H1 (cell line): Measurements from ENCODE around the gene SORD. TPM values are rescaled to one million over a fixed set of nuclear protein-coding genes. Genes with fewer than 3 reads are reported as not detected.
"Not testable (repeated sequence)": the region's sequence is repeated elsewhere in the genome, so short reads cannot be mapped to it uniquely, and the experiment has no call there.

ENCODE experiments used
- CTCF ChIA-PET: fragments of 300-600 bp; sonication (Branson Sonifier 250); formaldehyde crosslinking; loops from one replicate; lab custom pipeline; 2021; ENCODE audit not compliant: partially characterized antibody; lab: Charles Lee
- POLR2A ChIA-PET: fragments of 300-600 bp; sonication (Branson Sonifier 250); formaldehyde crosslinking; loops from one replicate; lab custom pipeline; 2021; ENCODE audit warnings: inconsistent platforms; ENCODE audit not compliant: partially characterized antibody; lab: Charles Lee
- DNase-seq, 2 experiments: peaks; one replicate each; pipeline versions ENCODE4 v3.0.0 to v3.0.0-alpha.2; 2010 to 2022; ENCODE audit warnings: low spot score in 2 of 2, low read depth in 1 of 2, mixed read lengths in 1 of 2
- FAIRE-seq: peaks from 2 replicates; lab custom pipeline; 2011; peaks lifted over from hg19 to GRCh38; lab: Jason Lieb, UNC
- H2AFZ ChIP-seq: 2 replicates; pipeline ENCODE4 v1.8.1; 2012; ENCODE audit warnings: low read length, inconsistent platforms
- H2AK5ac ChIP-seq: 2 replicates; pipeline ENCODE4 v1.6.1; 2013; ENCODE audit warnings: low read depth, low read length
- H2BK120ac ChIP-seq: replicated peaks from 2 replicates; pipeline ENCODE3; 2013; ENCODE audit warnings: low read depth, low read length, inconsistent platforms
- H2BK12ac ChIP-seq: 2 replicates; pipeline ENCODE4 v1.6.1; 2013; ENCODE audit warnings: low read depth, low read length
- H2BK15ac ChIP-seq: 2 replicates; pipeline ENCODE4 v1.6.1; 2013; ENCODE audit warnings: low read length
- H2BK20ac ChIP-seq: 2 replicates; pipeline ENCODE4 v1.6.1; 2013; ENCODE audit warnings: low read length
- H2BK5ac ChIP-seq: 2 replicates; pipeline ENCODE4 v1.6.1; 2013; ENCODE audit warnings: low read depth, low read length
- H3K14ac ChIP-seq: 2 replicates; pipeline ENCODE4 v1.6.1; 2013; ENCODE audit warnings: inconsistent platforms; ENCODE audit not compliant: insufficient read length
- H3K18ac ChIP-seq: 2 replicates; pipeline ENCODE4 v1.6.1; 2013; ENCODE audit warnings: low read length; ENCODE audit errors: extremely low read depth
- H3K23ac ChIP-seq: 2 replicates; pipeline ENCODE4 v1.6.1; 2013; ENCODE audit warnings: inconsistent platforms; ENCODE audit not compliant: insufficient read length
- H3K23me2 ChIP-seq: 2 replicates; pipeline ENCODE4 v1.6.1; 2013; ENCODE audit warnings: low read depth, low read length
- H3K27ac ChIP-seq: 2 replicates; pipeline ENCODE4 v1.6.1; 2011; ENCODE audit warnings: low read depth, low read length, inconsistent platforms
- H3K27me3 ChIP-seq, 4 experiments: replicated peaks in 1 of 4; 1 replicate in 1 of 4; 2 replicates in 3 of 4; pipeline versions ENCODE4 v1.6.1 to v1.8.1; 2011 to 2013; ENCODE audit warnings: low read length in 3 of 4, mild to moderate bottlenecking in 3 of 4, inconsistent platforms in 2 of 4, mixed read lengths in 2 of 4, moderate library complexity in 1 of 4; ENCODE audit not compliant: control insufficient read depth in 3 of 4, insufficient read depth in 3 of 4; ENCODE audit errors: extremely low read depth in 1 of 4
- H3K36me3 ChIP-seq, 4 experiments: 2 replicates each; pipeline versions ENCODE4 v1.6.1 to v1.8.1; 2011 to 2013; ENCODE audit warnings: mild to moderate bottlenecking in 4 of 4, low read length in 3 of 4, moderate library complexity in 2 of 4, control low read depth in 1 of 4, inconsistent platforms in 1 of 4; ENCODE audit not compliant: insufficient read depth in 4 of 4, control insufficient read depth in 2 of 4
- H3K4ac ChIP-seq: replicated peaks from 2 replicates; pipeline ENCODE3; 2013; ENCODE audit warnings: low read length, low read depth, mixed read lengths, inconsistent platforms; ENCODE audit not compliant: insufficient read length
- H3K4me1 ChIP-seq, 4 experiments: replicated peaks in 1 of 4; 1 replicate in 1 of 4; 2 replicates in 3 of 4; pipeline versions ENCODE4 v1.6.1 to v1.8.1; 2011 to 2013; ENCODE audit warnings: low read length in 3 of 4, inconsistent platforms in 2 of 4, mixed read lengths in 1 of 4; ENCODE audit not compliant: insufficient read depth in 4 of 4, control insufficient read depth in 3 of 4
- H3K4me2 ChIP-seq, 2 experiments: 2 replicates each; pipeline versions ENCODE4 v1.6.1 to v1.8.1; 2011 to 2013; ENCODE audit warnings: low read depth in 2 of 2, low read length in 2 of 2, control low read depth in 1 of 2, inconsistent platforms in 1 of 2, mild to moderate bottlenecking in 1 of 2; ENCODE audit not compliant: insufficient read depth in 1 of 2
- H3K4me3 ChIP-seq, 4 experiments: fragments of 200-600, 300-600 bp in 1 of 4; sonication (generic), shearing (Covaris generic), sonication (Bioruptor Twin) in 1 of 4; 2 replicates each; pipeline versions ENCODE4 v1.5.1 to v1.8.1; 2011 to 2016; ENCODE audit warnings: low read length in 4 of 4, low read depth in 3 of 4, control low read depth in 2 of 4, inconsistent platforms in 2 of 4, mild to moderate bottlenecking in 2 of 4, mixed read lengths in 1 of 4, moderate library complexity in 1 of 4; ENCODE audit not compliant: insufficient read depth in 2 of 4; ENCODE audit errors: extremely low read depth in 1 of 4
- H3K56ac ChIP-seq: replicated peaks from 2 replicates; pipeline ENCODE3; 2013; ENCODE audit warnings: low read depth, mild to moderate bottlenecking, mixed read lengths, low read length, inconsistent platforms; ENCODE audit not compliant: insufficient read length
- H3K79me1 ChIP-seq: 2 replicates; pipeline ENCODE4 v1.6.1; 2013; ENCODE audit warnings: low read depth, low read length, control low read depth
- H3K79me2 ChIP-seq, 2 experiments: 2 replicates each; pipeline versions ENCODE4 v1.6.1 to v1.8.1; 2012 to 2013; ENCODE audit warnings: low read length in 2 of 2, mild to moderate bottlenecking in 2 of 2, inconsistent platforms in 1 of 2; ENCODE audit not compliant: insufficient read depth in 2 of 2, control insufficient read depth in 1 of 2
- H3K9ac ChIP-seq, 4 experiments: replicated peaks in 1 of 4; 1 replicate in 1 of 4; 2 replicates in 3 of 4; pipeline versions ENCODE4 v1.6.1 to v1.8.1; 2011 to 2013; ENCODE audit warnings: low read depth in 3 of 4, low read length in 3 of 4, control low read depth in 2 of 4, mild to moderate bottlenecking in 2 of 4, moderate library complexity in 2 of 4, inconsistent platforms in 1 of 4; ENCODE audit errors: extremely low read depth in 1 of 4
- H3K9me3 ChIP-seq, 2 experiments: 2 replicates each; pipeline versions ENCODE4 v1.6.1 to v1.8.1; 2012 to 2013; ENCODE audit warnings: mild to moderate bottlenecking in 2 of 2, moderate library complexity in 2 of 2, control low read depth in 1 of 2, inconsistent platforms in 1 of 2, low read depth in 1 of 2, low read length in 1 of 2, mixed read lengths in 1 of 2; ENCODE audit not compliant: insufficient read depth in 2 of 2
- H4K20me1 ChIP-seq, 2 experiments: replicated peaks in 1 of 2; 2 replicates each; pipeline versions ENCODE3 to v1.8.1; 2011 to 2013; ENCODE audit warnings: inconsistent platforms in 2 of 2, low read length in 2 of 2, mild to moderate bottlenecking in 1 of 2; ENCODE audit not compliant: insufficient read depth in 2 of 2, control insufficient read depth in 1 of 2
- H4K5ac ChIP-seq: 2 replicates; pipeline ENCODE4 v1.6.1; 2013; ENCODE audit warnings: low read length, low read depth, mixed read lengths, inconsistent platforms; ENCODE audit not compliant: insufficient read length
- H4K8ac ChIP-seq: 2 replicates; pipeline ENCODE4 v1.8.0; 2013; ENCODE audit warnings: mild to moderate bottlenecking, moderate library complexity, low read length, inconsistent platforms; ENCODE audit not compliant: insufficient read depth; ENCODE audit errors: extremely low read depth
- H4K91ac ChIP-seq: replicated peaks from 2 replicates; pipeline ENCODE3; 2013; ENCODE audit warnings: low read length, mixed read lengths, inconsistent platforms; ENCODE audit not compliant: insufficient read length
- CHD2 ChIP-seq: IDR thresholded peaks from 2 replicates; pipeline ENCODE4 v1.6.1; 2012; ENCODE audit warnings: low read length, improper control_type of control experiment
- NRF1 ChIP-seq: IDR thresholded peaks from 2 replicates; pipeline ENCODE4 v1.6.1; 2011; ENCODE audit warnings: mild to moderate bottlenecking, low read depth, low read length, improper control_type of control experiment
- WGBS, 2 experiments: shearing (Covaris generic) in 1 of 2; methylation state at CpG; one replicate each; pipeline versions ENCODE4 v1.1.6 to v1.1.7; 2013 to 2015; ENCODE audit warnings: low lambda C conversion rate in 2 of 2, mixed read lengths in 2 of 2, inconsistent platforms in 1 of 2, low coverage in 1 of 2, missing lambda C conversion rate in 1 of 2; ENCODE audit not compliant: insufficient replicate concordance in 2 of 2, insufficient coverage in 1 of 2, insufficient read length in 1 of 2; ENCODE audit errors: extremely low coverage in 1 of 2, missing lambda C conversion rate in 1 of 2; 5-methylcytosine and 5-hydroxymethylcytosine counted together
- polyA plus RNA-seq, 7 experiments: library from polyadenylated mRNA; depleted of rRNA in 3 of 7; stranded (reverse) in 5 of 7; unstranded in 2 of 7; fragments of >200 nt in 5 of 7; fragments of 200-250 nt in 2 of 7; gene quantifications; 1 replicate in 5 of 7; 2 replicates in 1 of 7; 4 replicates in 1 of 7; pipeline versions ENCODE4 v1.2.1 to v1.2.3, GENCODE V29; 2011 to 2013; ENCODE audit warnings: missing spikeins in 2 of 7, mixed read lengths in 2 of 7
- total RNA-seq: library from RNA; stranded (reverse); fragmentation: NEBNext Ultra II Directional; extraction: Animal tissue kit (Norgen Biotek cat#: 25700); gene quantifications from 2 replicates; pipeline ENCODE4 v1.2.1, GENCODE V29; 2021

SORD gene
- total and polyA plus RNA-seq, 2 of the 8 experiments (the other 6 are each of a cell fraction or from before 2014, with no cell fraction given), result 52.6 to 75.8 TPM

- Histone ChIP-seq H2BK20ac (no peak overlapping the region), H4K20me1 (no peaks in the 10 kb centered on the region), H3K4ac (no peak overlapping the region), H3K23me2 (no peaks in the 10 kb centered on the region), H3K14ac (no peak overlapping the region), H3K9me3 (peaks cover 9% of the 10 kb centered on the region in 2 experiments), H3K18ac (no peak overlapping the region), H3K36me3 (no peaks in the 10 kb centered on the region), H3K4me1 (no peaks in the 10 kb centered on the region), H3K9ac (no peak overlapping the region), H3K4me2 (no peak overlapping the region), H4K5ac (no peak overlapping the region), H3K79me2 (no peaks in the 10 kb centered on the region), H3K23ac (no peak overlapping the region), H2BK12ac (no peak overlapping the region), H3K27me3 (no peaks in the 10 kb centered on the region), H2BK5ac (no peak overlapping the region), H3K27ac (no peak overlapping the region), H3K79me1 (no peaks in the 10 kb centered on the region), H3K4me3 (no peak overlapping the region), H4K8ac (no peak overlapping the region), H2AFZ (no peak overlapping the region), H4K91ac (no peak overlapping the region), H2BK120ac (no peak overlapping the region), H2AK5ac (no peak overlapping the region), H3K56ac (no peak overlapping the region), H2BK15ac (no peak overlapping the region)
- ChIA-PET CTCF (no interaction called here), POLR2A (no interaction called here)
- FAIRE-seq, result no peak
- WGBS, 2 experiments, result 91% methylated on average over 2 of the region's 2 CpGs; no CpG with 5 or more reads in 1 of the 2 experiments
- DNase-seq, result no peak
- TF ChIP-seq NRF1, result no peak
- TF ChIP-seq CHD2, result no peak
Measured at GRCh38 chr15:45009046-45009445, 13.9 kb upstream of the SORD start.

- FAIRE-seq, POLR2A ChIA-PET: not testable (repeated sequence)
- 81% methylated on average over 1 of the region's 1 CpG; no CpG with 5 or more reads in 1 of the 2 experiments for WGBS, 2 experiments
Measured at GRCh38 chr15:45015114-45015513, 7.9 kb upstream of the SORD start.

More at GRCh38 chr15:45015114-45015513, 7.9 kb upstream of the SORD start:
- H2BK12ac ChIP-seq, H2BK20ac ChIP-seq, H3K9ac ChIP-seq, H3K4me2 ChIP-seq, H2BK15ac ChIP-seq, H3K4me1 ChIP-seq, H3K18ac ChIP-seq, H3K79me1 ChIP-seq, H3K56ac ChIP-seq, H4K8ac ChIP-seq, H3K79me2 ChIP-seq, DNase-seq, H2AFZ ChIP-seq, H2AK5ac ChIP-seq, H4K20me1 ChIP-seq, H3K36me3 ChIP-seq, H3K27ac ChIP-seq, H3K27me3 ChIP-seq, H3K9me3 ChIP-seq, H3K4me3 ChIP-seq, H3K4ac ChIP-seq, H3K14ac ChIP-seq, H2BK120ac ChIP-seq, CTCF ChIA-PET, H4K91ac ChIP-seq, H4K5ac ChIP-seq, H3K23ac ChIP-seq, H3K23me2 ChIP-seq, H2BK5ac ChIP-seq: not testable (repeated sequence)
